ENCODE data around the gene GPR55. TPM values are rescaled to one million over a fixed set of nuclear protein-coding genes. Genes with fewer than 3 reads are reported as not detected.

Gene GPR55
- total RNA-seq, 1 experiment from 2014 or later: not detected

DNA sequence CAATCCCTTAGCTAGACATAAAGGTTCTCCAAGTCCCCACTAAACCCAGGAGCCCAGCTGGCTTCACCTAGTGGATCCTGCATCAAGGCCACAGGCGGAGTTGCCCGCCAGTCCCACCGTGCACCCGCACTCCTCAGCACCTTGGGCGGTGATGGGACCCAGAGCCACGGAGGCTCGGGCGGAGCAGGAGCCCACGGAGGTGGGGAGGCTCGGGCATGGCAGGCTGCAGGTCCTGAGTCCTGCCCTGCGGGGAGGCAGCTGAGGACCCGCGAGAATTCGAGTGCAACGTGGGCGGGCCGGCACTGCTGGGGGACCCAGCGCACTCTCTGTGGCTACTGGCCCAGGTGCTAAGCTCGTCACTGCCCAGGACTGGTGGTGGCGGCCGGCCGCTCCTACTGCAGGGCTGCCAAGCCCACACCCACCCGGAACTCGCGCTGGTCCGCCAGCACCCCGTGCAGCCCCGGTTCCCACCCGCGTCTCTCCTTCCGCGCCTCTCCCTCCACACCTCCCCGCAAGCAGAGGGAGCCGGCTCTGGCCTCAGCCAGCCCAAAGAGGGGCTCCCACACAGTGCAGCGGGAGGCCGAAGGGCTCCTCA is 39.2 kb upstream of the GPR55 start:
- Histone ChIP-seq H3K4me3 (replicated peaks in 1 of 2; ENCODE audit: low read depth in 1 of 2, low read length in 2 of 2) (no peak overlapping the region), H4K20me1 (ENCODE audit: insufficient read depth) (no peaks in the 10 kb centered on the region), H3K36me3 (ENCODE audit: control insufficient read depth in 1 of 2, insufficient read depth in 2 of 2, low read length in 2 of 2) (no peaks in the 10 kb centered on the region), H3K27me3 (ENCODE audit: insufficient read depth, low read length) (no peaks in the 10 kb centered on the region), H3K4me1 (ENCODE audit: control insufficient read depth in 1 of 2, insufficient read depth in 2 of 2, low read length in 2 of 2) (no peaks in the 10 kb centered on the region), H3K9me2 (ENCODE audit: insufficient read depth) (no peaks in the 10 kb centered on the region), H3K9ac (ENCODE audit: low read length) (no peak overlapping the region), H3K27ac (ENCODE audit: low read depth, low read length) (no peak overlapping the region), H3K4me2 (ENCODE audit: low read length) (no peak overlapping the region), H3K79me2 (ENCODE audit: insufficient read depth, low read length) (no peaks in the 10 kb centered on the region), H2AFZ (ENCODE audit: low read depth, low read length, poor library complexity, severe bottlenecking) (no peak overlapping the region), H3K9me3 (ENCODE audit: control insufficient read depth in 1 of 2, insufficient read depth in 1 of 2, low read depth in 1 of 2, low read length in 2 of 2) (no peaks in the 10 kb centered on the region)
- BruUV-seq (replicated peaks): no TSS peak
- ChIA-PET CTCF (no interaction called here), POLR2A (no interaction called here), RAD21 (ENCODE audit: low non-redundant PET in 1 of 2, low total read pairs in 2 of 2, uncharacterized antibody in 2 of 2, unreplicated experiment in 2 of 2) (no interaction called here)
- ATAC-seq (no peak), DNase-seq (ENCODE audit: low read depth, low spot score) (no peak)
- TF ChIP-seq ZBTB33 (IDR thresholded peaks at IDR 0.05; ENCODE audit: extremely low read depth, insufficient replicate concordance, low read length): no peak
- no peak for TF ChIP-seq RAD21 (IDR thresholded peaks at IDR 0.05; ENCODE audit: low read depth)
- TF ChIP-seq ELF1 (IDR thresholded peaks at IDR 0.05; ENCODE audit: borderline replicate concordance, low read depth): no peak
- no peak for TF ChIP-seq SRF (IDR thresholded peaks at IDR 0.05; ENCODE audit: low read depth)
- TF ChIP-seq SIN3A (IDR thresholded peaks at IDR 0.05; ENCODE audit: low read depth): no peak
- TF ChIP-seq POLR2A (IDR thresholded peaks at IDR 0.05; ENCODE audit: borderline replicate concordance, extremely low read depth, insufficient read depth, insufficient read length): no peak
- intact Hi-C loops (cut with micrococcal nuclease): no loop called here

- Histone ChIP-seq H3K4me2 (ENCODE audit: low read length) (no peak overlapping the region), H4K20me1 (ENCODE audit: insufficient read depth) (no peaks in the 10 kb centered on the region), H3K27ac (ENCODE audit: low read depth, low read length) (no peak overlapping the region), H3K9me2 (ENCODE audit: insufficient read depth) (no peaks in the 10 kb centered on the region), H3K4me3 (replicated peaks in 1 of 2; ENCODE audit: low read depth in 1 of 2, low read length in 2 of 2) (no peak overlapping the region), H3K27me3 (ENCODE audit: insufficient read depth, low read length) (no peaks in the 10 kb centered on the region), H3K79me2 (ENCODE audit: insufficient read depth, low read length) (no peaks in the 10 kb centered on the region), H3K36me3 (ENCODE audit: control insufficient read depth in 1 of 2, insufficient read depth in 2 of 2, low read length in 2 of 2) (no peaks in the 10 kb centered on the region), H2AFZ (ENCODE audit: low read depth, low read length, poor library complexity, severe bottlenecking) (no peak overlapping the region), H3K4me1 (ENCODE audit: control insufficient read depth in 1 of 2, insufficient read depth in 2 of 2, low read length in 2 of 2) (peaks cover 0 to 14% of the 10 kb centered on the region in 2 experiments; a peak in 3 of 4 replicates), H3K9ac (ENCODE audit: low read length) (no peak overlapping the region), H3K9me3 (ENCODE audit: control insufficient read depth in 1 of 2, insufficient read depth in 1 of 2, low read depth in 1 of 2, low read length in 2 of 2) (no peaks in the 10 kb centered on the region)
- no peak for DNase-seq (ENCODE audit: low read depth, low spot score)
- ATAC-seq: no peak
- no TSS peak for BruUV-seq (replicated peaks)
- TF ChIP-seq JUND (IDR thresholded peaks at IDR 0.05): no peak
- TF ChIP-seq TCF7L2 (IDR thresholded peaks at IDR 0.05; ENCODE audit: borderline replicate concordance, extremely low read depth, insufficient read depth, insufficient read length): no peak
- no peak for TF ChIP-seq EGR1 (IDR thresholded peaks at IDR 0.05; ENCODE audit: low read depth)
- TF ChIP-seq CBX3 (IDR thresholded peaks at IDR 0.05; ENCODE audit: low read depth): no peak
- no peak for TF ChIP-seq POLR2AphosphoS5 (IDR thresholded peaks at IDR 0.05; ENCODE audit: low read depth, low read length)
- TF ChIP-seq EZH2phosphoT487 (IDR thresholded peaks at IDR 0.05; ENCODE audit: borderline replicate concordance): no peak
- no peak for TF ChIP-seq SP1 (IDR thresholded peaks at IDR 0.05; ENCODE audit: low read depth)
- no peak for TF ChIP-seq SIN3A (IDR thresholded peaks at IDR 0.05; ENCODE audit: low read depth)
- TF ChIP-seq, protein P1, sequence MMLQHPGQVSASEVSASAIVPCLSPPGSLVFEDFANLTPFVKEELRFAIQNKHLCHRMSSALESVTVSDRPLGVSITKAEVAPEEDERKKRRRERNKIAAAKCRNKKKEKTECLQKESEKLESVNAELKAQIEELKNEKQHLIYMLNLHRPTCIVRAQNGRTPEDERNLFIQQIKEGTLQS (IDR thresholded peaks at IDR 0.05): no peak
- no peak for TF ChIP-seq SRF (IDR thresholded peaks at IDR 0.05; ENCODE audit: low read depth)
- TF ChIP-seq ELF1 (IDR thresholded peaks at IDR 0.05; ENCODE audit: borderline replicate concordance, low read depth): no peak
- no peak for TF ChIP-seq CTCF (IDR thresholded peaks at IDR 0.05 in 2 of 3, conservative IDR thresholded peaks at IDR 0.05 in 1 of 3; ENCODE audit: borderline replicate concordance in 1 of 3, insufficient read depth in 1 of 3, low read depth in 2 of 3, low read length in 2 of 3)
- no peak for TF ChIP-seq ZFX (IDR thresholded peaks at IDR 0.05)
- intact Hi-C loops (cut with micrococcal nuclease): no loop called here
- RAD21 ChIA-PET (ENCODE audit: low non-redundant PET in 1 of 2, low total read pairs in 2 of 2, uncharacterized antibody in 2 of 2, unreplicated experiment in 2 of 2): no interaction called here
- POLR2A ChIA-PET: no interaction called here
- CTCF ChIA-PET: no interaction called here
Measured at GRCh38 chr2:230961091-230961491, 36.0 kb upstream of the GPR55 start.

Data from HCT116 (cell line).